ENCODE results near the gene NCEH1.
A peak's percentile ranks its signal among the peaks of the same experiment; 100 is the strongest.
"Not testable (repeated sequence)": the region's sequence is repeated elsewhere in the genome, so short reads cannot be mapped to it uniquely, and the experiment has no call there.

NCEH1 gene, protein sequence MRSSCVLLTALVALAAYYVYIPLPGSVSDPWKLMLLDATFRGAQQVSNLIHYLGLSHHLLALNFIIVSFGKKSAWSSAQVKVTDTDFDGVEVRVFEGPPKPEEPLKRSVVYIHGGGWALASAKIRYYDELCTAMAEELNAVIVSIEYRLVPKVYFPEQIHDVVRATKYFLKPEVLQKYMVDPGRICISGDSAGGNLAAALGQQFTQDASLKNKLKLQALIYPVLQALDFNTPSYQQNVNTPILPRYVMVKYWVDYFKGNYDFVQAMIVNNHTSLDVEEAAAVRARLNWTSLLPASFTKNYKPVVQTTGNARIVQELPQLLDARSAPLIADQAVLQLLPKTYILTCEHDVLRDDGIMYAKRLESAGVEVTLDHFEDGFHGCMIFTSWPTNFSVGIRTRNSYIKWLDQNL

DNA sequence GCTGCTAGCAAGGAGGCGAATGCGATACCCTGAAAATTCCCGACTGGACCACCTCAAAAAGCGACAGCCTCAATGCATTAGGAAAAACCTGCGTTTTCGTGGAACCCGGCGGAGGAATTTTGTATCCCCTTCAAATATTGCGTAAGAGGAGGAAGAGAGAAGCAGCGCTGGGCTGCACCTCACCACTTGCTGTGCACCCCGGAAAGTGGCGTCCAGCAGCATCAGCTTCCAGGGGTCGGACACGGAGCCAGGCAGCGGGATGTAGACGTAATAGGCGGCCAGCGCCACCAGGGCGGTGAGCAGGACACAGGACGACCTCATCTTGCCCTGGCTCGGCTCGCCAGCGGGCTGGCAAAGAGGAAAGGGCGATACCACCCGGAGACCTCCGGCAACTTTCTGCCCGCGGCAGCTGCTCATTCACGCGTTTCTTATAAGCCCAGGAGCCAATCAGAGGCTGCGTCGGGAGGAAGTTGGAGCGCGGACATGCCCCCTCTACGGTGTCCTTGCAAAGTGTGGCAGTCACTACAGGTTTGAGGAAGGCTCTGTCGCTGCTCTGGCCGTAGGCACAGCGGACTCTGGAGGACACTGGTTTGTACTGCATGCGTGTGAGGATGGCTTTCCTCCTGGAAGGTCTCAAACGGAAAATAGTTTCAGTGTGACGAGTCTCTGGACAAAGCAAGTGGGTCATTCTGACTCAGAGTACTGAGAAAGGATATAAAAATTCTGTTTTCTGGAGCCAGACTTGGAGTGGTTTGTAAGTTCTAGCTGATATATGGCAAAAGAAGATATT lies at the start of gene NCEH1:
Gene NCEH1 (minus strand): TSS at position 404 of the 790 bp plus-strand sequence. CDS start 83 bp downstream, at position 321.
- peak; percentile 12 to 35 (median 16) for DNase-seq

DNA sequence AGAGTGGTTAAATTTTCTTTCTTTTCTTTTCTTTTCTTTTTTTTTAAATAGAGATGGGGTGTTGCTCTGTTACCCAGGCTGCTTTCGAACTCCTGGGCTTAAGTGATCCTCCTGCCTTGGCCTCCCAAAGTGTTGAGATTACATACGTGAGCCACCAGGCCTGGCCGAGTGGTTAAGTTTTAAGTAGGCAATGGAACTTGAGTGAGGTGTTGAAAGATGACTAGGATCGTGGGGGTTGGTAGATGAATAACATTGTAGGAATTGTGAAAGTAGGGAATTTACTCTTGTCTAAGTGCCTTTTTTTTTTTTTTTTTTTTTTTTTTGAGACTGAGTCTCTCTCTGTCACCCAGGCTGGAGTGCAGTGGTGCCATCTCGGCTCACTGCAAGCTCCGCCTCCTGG lies 49.5 kb upstream of the NCEH1 start:
- DNase-seq = not testable (repeated sequence)

DNA sequence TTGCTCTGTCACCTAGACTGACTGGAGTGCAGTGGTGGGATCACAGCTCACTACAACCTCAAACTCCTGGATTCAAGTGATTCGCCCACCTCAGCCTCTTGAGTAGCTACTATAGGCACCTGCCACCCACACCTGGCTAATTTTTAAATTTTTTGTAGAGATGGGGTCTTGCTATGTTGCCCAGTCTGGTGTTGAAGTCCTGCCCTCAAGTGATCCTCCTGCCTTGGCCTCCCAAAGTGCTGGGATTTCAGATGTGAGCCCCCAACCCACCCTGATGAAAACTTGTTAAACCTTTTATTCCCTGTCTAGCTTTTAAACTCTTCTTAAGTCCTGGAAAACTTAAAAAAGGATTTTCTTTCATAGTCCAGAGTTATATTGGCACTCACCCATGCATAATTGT lies 42.3 kb upstream of the NCEH1 start:
- DNase-seq = no peak

DNA sequence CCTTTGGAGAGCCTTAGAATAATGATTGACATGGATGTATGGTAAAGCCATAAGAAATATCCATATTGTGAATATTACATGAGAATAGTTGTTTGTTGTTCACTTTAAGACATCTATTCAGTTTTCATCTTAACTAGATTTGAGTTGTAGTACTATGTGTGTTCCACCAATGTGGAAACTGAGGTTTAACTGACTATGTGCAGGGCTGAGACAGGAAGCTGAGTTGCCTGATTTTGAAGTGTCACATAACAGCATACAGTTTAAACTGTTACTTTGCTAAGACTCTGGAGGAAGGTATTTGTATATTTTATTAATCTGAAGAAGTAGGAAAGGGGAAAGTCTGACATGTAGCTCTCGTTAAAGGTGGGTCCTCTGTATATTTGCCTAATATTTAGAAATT lies 41.8 kb upstream of the NCEH1 start:
- DNase-seq = no peak

DNA sequence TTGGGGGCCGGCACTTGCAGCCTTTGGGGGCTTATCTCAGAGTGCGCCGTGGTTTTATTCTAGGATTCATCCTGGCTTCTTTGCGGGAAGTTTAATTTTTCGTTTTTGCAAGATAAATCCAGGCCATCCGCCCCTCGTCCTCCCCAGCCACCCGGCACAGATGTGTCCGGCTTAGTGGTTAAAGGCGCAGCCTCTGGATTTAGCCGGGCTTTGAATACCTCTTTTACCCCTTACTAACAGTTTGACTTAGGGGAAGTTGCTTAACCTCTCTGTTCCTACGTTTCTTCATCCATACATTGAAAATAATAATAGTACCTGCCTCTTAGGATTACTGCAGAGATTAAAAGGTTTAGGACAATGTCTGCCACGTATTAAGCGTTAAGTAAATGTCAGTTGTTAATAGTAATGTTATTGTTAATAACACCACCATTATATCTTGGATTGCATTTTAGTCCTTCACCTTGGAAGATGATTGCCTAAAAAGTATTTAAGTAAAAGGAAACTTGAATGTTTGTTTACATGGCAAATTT lies 40.4 kb upstream of the NCEH1 start:
- no peak for DNase-seq

DNA sequence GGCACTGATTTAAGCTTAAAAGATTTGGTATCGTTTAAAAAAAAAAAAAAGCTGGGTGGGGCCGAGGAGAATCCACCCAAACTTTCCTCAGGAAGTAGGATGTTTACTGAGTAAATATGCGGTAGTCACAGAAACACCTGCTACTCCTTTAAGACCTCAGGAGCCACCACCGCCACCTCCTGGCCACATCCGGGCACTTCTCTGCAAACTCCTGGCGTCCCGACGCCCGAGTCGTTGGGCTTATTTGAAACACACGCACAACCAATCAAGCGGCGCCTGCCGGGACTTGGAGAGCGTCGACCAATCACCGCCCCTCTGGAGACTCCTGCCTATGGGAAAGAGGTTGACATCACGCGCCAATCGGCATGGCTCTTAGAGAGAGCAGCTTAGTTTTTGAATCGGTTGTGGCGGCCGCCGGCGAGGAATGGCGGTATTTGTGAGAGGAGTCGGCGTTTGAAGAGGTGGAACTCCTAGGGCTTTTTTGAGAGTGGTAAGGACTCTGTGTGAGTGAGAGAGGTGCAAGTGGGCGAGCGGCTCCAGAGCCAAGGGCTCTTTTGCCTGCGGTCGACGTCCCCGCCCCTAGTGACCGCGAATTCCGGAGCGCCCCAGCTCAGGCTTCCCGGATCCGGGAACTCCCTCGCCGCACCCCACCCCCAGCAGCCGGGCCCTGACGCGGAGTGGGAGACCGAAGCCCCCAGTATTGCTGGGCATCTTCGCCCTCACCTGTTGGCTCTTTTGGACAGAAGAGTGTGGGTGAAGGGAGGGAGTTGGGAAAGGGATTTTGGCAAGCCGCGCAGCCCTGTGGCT lies 39.7 kb upstream of the NCEH1 start, which contains the start of gene ECT2:
Gene ECT2 (plus strand): TSS at position 359 of the 807 bp plus-strand sequence. CDS start 3,805 bp downstream, outside the sequence.
- DNase-seq = peak; percentile 90 to 94 (median 92)

DNA sequence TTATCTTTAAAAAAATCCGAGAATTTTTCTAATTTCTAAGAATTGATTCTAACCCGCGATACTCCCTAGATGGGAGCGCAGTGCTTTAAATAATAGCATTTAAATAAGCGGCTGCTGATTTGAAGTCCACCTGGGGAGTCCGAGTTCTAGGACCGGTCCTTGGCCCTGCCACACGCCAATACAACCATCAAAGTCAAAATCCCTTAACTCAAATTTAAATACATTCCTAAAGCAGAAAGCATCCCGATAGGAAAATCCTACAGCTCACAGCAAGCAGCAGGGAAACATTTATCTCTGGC lies 39.2 kb upstream of the NCEH1 start:
- DNase-seq = no peak

DNA sequence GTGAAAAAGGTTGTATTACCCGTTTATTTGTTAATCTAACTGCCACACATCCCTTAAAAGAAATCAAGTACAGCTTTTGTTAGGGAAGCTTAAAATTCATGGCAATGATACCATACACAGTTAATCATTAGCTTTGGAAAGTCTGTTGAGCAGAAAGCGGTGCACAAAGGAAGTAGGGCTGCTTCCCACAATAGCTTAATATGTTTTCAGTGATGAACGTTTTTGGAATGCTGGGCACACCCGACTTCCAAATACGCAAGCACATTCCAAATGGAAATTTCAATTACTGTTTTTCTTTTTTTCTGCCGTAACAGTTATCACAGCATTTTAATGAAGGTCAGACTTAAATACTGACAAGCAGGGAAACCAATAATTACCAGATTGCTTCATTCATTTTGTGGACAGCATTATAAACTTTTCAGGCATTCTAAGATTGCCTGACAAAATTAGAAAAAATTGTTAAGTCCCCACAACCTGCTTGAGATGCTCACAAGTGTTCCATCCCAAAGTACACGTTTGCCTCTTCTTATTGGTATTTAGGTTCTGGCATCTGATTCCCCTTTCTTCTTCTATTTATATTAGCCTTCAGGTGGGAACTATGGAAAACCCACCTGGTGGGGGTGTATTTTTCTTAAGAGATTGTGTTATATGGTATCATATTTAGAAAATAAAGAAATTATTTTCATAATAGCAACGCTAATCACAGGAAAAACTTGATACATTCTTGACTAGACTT lies 38.5 kb upstream of the NCEH1 start:
- DNase-seq = no peak

DNA sequence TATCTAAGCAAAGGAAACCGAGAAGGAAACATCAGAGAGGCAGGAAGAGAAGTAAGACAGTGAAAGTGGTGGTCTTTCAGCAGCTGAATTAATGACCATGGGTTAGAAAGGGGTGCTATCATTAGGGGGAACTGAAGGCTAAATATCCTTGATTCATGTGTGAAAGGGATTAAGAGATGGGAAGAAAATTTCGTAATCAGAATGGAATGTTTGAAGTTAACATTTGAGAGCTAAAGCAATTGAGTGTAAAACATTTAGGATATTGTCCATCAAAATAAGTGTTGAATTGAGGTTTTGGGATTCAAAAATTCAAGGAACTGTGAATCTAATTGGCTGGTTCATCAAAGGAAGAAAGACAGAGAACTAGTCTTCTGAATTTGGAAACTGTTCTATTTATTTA lies 35.6 kb upstream of the NCEH1 start:
- no peak for DNase-seq

DNA sequence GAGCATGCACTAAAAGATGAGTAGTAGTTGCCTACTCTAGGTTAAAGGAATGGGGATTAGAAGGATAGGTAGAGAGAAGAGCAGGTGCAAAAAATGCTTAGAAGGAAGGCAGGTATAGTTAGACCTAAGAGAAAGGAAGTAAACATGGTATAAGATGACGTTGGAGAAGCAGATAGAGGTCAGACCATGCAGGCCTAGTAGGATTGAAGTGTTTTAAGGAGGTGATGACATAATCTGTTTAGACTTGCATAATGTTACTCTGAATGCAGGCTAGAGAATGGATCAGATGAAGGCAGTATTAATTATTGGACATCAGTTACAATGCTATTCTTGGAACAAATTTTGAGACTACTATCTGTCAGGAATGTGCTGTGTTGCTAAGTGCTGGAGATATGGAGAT lies 28.6 kb upstream of the NCEH1 start:
- no peak for DNase-seq

DNA sequence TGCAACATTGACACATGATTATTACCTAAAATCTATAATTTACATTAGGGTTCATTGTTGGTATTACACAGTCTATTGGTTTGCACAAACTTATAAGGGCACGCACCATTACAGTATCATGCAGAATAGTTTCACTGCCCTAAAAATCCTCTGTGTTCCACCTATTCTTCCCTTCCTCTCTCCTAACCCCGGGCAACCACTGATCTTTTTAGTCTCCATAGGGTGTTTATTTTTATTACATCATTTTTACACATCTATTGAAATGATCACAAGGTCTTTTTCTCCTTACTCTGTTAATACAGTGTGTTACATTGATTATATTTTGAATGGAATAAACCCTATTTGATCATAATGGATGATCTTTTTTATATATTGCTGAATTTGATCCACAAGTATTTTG lies 24.1 kb upstream of the NCEH1 start:
- DNase-seq = no peak

DNA sequence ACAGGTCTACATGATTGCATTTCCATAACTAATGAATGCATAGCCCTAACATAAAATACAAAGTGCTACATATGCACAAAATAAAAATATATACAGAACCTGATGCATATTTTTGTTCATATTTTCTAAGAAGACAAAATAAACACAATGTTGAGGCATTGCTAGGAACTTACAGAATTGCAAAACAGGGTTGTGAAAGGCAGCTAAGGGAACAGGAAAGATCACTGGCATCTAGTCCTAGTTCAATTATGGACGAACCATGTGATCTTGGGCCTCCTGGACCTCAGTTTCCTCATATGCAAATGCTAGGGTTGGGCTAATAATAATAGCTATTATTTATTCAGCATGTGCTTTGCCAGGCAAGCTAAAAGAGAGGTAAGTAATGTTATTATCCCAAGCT lies 15.5 kb upstream of the NCEH1 start:
- no peak for DNase-seq

DNA sequence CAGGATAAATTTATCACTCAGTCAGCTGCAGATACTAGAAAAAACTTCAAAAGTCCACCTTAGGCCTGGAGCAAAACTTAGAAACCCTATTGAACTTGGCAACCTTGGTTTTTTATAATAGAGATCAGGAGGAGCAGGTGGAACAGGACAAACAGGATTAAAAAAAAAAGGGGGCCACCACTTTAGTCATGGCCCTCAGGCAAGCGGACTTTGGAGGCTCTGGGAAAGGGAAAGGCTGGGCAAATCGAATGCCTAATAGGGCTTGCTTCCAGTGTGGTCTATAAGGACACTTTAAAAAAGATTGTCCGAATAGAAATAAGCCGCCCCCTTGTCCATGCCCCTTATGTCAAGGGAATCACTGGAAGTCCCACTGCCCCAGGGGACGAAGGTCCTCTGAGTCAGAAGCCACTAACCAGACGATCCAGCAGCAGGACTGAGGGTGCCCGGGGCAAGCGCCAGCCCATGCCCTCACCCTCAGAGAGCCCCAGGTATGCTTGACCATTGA lies 11.7 kb upstream of the NCEH1 start:
- not testable (repeated sequence) for DNase-seq

DNA sequence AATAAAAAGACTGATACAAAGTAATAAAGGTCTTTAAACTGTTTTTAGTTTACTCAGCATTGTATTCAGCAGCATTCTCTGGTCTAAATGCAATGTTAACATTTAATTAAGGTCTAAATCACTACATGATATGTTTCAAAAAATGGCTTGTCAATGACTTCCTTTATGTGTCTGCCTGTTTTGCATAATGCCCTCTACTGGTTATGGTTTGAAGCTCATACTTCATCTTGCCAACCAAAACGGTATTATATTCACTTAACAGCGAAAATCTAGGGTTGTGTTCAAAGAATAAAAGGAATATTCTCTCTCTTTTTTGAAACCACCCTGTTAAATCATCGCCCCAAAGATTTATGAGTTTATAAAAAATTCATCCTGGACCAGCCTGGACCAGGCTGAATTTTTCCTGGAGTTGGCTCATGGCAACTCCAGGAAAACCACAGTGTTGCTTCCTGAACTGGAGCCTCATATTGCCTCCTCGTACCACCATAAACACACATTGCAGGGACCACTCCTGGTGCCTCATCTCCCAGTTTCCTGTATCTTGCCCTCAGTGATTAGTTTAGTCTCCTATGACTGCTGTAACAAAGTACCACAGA lies 6.7 kb upstream of the NCEH1 start:
- no peak for DNase-seq

DNA sequence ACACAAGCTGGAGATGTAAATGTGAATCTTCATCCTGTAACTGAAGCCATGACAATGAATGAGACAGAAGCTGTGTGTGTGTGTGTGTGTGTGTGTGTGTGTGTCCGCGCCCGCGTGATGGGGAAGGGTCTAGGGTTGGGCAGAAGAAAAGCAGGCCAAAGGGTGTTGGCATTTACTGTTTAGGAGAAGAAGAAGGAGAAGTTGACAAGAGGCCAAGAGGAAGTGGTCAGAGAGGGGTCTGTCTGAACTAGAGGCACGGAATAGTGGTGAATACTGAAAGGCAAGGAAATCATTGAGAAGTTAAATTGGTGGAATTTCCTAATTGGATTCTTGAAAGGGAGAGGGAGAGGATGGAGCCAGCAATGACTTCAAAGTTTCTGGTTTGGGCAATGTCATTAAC lies 5.6 kb upstream of the NCEH1 start:
- DNase-seq = no peak

DNA sequence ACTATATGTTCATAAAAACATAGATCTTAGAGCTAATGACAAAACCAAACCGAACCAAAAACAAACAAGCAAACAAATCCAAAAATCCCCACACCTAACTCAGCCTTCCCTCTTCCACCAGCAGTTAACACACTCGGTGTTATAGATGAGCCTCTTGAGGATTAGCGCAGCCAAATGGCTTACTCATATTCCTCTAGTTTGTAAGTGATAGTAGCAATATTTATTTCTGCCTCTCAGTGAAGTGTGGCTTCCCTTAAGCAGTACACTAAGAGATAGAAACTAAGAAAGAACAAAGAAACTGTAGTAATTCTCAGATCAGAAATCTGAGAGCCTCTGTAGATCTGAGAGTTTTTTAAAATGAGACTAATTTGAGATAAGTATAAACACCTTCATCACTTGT lies 2.4 kb upstream of the NCEH1 start:
- DNase-seq = no peak

DNA sequence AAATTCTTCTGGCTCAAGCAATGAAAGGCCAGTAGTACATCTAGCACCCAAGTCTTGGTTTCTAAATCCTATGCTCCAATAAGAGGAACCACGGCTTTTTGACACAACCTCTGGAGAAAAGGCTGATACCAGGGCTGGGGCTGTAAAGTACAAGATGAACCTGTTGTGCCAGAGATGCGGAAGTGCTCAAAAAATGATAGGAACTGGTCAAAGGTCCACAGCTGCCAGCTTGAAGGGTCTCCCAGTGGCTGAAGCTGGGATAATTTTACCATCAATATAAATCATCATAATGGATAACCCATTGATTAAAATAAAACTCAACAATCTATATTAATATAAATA lies 558 bp upstream of the NCEH1 start:
- DNase-seq = no peak

DNA sequence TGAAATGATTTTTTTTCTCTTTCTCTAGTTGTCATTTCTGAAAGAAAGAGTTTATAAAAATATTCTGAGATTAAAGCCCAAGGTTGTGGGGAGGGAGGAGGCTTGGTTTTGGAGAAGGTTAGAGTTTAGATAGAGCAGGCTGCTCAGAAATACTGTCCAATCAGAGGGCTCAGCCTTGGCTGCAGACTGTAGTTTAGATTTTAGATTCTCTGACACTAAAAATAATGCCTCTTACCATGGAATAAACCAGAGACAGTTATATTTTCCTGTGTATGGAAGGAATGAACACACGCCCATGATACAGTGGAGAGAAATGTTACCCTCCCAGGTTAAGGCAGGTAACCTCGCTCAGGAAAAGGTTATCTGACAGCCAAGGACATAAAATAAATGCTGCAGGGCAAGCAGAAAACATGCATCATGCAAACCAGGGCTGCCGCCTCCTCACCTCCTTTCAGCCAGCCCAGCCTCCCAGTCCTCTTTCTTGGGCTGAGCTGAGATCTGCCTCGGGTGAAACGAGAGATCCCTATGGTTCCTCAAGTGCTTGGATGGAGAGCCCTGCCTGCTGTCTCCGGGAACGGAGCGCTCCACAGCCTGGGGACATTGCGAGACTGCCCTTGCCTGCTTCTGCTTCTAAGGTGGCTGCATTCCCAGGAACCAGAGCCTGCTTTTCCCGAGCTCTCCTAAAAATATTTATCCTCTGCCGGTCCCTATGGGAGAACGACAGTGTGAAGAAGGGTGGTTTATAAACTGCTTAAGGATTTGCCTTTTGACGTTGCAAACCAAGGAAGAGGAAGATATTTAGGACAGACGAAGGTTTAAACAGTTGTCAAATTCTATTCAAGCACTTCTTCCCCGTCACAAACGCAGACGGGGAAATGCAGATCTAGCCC lies 848 bp downstream of the NCEH1 start:
- DNase-seq = no peak

DNA sequence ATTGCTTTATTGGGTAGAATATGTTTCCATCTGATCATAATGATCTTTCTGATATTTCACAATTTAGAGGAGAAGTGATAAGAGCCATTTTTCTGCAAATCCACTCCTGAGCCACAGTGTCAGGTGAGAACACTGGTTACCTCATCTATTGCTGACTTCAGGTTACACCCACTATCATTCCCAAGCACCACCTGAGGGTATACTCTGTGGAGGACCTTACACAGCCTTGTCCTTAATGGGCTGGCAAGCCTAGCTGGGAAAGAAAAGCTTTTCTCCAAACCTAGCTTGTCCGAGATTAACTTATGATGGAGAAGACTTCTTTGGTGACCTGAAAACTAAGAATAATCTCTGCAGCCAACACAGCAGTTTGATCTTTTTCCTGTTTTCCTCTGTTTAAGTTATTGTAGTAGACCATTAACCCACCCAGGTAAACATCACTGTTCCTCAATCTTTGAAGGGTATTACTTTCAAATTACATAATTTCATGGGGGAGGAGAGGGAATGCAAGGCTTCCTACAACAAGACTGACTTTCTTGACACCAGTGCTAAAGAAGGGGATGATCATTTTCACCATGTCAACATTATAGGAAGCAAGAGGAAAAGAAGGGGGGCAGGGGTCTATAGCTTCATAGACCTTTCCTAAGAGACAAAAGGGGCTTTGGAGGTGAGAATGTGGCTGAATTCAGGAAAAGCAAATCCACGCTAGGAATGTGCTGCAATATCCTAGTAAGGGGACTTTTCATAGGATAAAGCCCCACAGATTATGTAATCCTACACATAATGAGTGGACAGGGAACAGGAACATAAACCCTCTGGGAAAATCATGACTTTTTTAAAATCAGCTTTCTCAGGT lies 1.7 kb downstream of the NCEH1 start:
- no peak for DNase-seq

DNA sequence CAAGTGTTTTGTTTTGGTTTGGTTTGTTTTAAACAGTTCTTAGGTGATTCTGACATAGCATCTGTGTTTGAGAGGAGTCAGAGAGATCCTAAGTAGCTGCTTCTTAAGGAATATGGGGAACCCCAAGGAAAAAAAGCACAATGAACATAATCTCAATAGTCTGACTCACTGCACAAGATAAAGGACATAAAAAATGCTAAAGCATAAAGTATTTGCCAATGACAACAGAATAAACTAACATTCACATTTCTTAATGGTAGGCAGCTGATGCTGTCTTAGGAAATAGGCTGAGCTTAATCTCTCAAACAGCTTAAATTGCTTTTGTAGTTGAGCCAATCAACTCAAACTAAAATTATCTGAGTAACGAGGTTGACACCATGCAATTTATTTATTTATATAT lies 2.9 kb downstream of the NCEH1 start:
- no peak for DNase-seq

All from activated CD4-positive, CD25-positive, alpha-beta regulatory T cell (primary cell).